IgD-negative memory B cell (primary cell): ENCODE measurements around the gene ELOVL6. TPM values are rescaled to one million over a fixed set of nuclear protein-coding genes. Genes with fewer than 3 reads are reported as not detected.

Source experiments
- H3K27ac Mint-ChIP-seq, 3 donors: one replicate each; pipeline ENCODE4 v1.8.0; 2020 to 2022; ENCODE audit warnings: mild to moderate bottlenecking in 3 of 3, mixed read lengths in 3 of 3, moderate library complexity in 1 of 3
- H3K27me3 Mint-ChIP-seq: one replicate; pipeline ENCODE4 v1.8.0; 2021; ENCODE audit warnings: mixed read lengths
- H3K36me3 Mint-ChIP-seq: one replicate; pipeline ENCODE4 v1.8.0; 2020; ENCODE audit warnings: mild to moderate bottlenecking, mixed read lengths
- H3K4me1 Mint-ChIP-seq, 3 donors: one replicate each; pipeline ENCODE4 v1.8.0; 2020 to 2022; ENCODE audit warnings: mixed read lengths in 3 of 3, mild to moderate bottlenecking in 1 of 3
- H3K4me3 Mint-ChIP-seq, 4 donors: one replicate each; pipeline ENCODE4 v1.8.0; 2020 to 2022; ENCODE audit warnings: mild to moderate bottlenecking in 4 of 4, mixed read lengths in 4 of 4, moderate library complexity in 3 of 4
- H3K9me3 Mint-ChIP-seq, 3 donors: one replicate each; pipeline ENCODE4 v1.8.0; 2020 to 2021; ENCODE audit warnings: mixed read lengths in 3 of 3, mild to moderate bottlenecking in 1 of 3
- polyA plus RNA-seq: library from polyadenylated mRNA; unstranded; fragments of 300-500 nt; fragmentation: Illumina TruSeq; gene quantifications from one replicate; pipeline ENCODE4 v1.2.3, GENCODE V29; 2021

Gene ELOVL6
- polyA plus RNA-seq, 1 donor from 2014 or later = 0.08 TPM

DNA sequence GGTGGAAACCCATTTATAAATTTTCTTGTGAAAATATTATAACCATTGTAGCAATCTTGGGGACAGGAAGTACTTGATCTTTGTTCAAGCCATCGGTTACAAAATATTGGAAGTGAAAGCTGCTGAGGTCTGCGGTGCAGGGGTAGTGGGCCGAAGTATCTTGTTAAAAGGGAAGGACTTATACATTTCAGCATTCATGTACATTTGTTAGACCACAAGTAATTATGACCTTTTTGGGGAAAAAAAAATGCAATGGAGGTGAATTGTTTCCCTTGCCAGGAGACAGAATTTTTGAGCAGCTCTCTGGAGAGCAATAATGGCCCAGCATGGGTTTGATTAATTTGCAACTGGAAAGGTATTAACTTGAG, 164.4 kb downstream of the ELOVL6 start:
- H3K36me3 Mint-ChIP-seq = peaks cover 2% of the 10 kb centered on the region
- H3K27me3 Mint-ChIP-seq = peaks cover 46% of the 10 kb centered on the region
- peaks cover 4 to 8% (median 7%) of the 10 kb centered on the region in 3 donors for H3K4me1 Mint-ChIP-seq
- no peak overlapping the region for H3K4me3 Mint-ChIP-seq
- H3K27ac Mint-ChIP-seq = no peak overlapping the region
- H3K9me3 Mint-ChIP-seq = no peaks in the 10 kb centered on the region

DNA sequence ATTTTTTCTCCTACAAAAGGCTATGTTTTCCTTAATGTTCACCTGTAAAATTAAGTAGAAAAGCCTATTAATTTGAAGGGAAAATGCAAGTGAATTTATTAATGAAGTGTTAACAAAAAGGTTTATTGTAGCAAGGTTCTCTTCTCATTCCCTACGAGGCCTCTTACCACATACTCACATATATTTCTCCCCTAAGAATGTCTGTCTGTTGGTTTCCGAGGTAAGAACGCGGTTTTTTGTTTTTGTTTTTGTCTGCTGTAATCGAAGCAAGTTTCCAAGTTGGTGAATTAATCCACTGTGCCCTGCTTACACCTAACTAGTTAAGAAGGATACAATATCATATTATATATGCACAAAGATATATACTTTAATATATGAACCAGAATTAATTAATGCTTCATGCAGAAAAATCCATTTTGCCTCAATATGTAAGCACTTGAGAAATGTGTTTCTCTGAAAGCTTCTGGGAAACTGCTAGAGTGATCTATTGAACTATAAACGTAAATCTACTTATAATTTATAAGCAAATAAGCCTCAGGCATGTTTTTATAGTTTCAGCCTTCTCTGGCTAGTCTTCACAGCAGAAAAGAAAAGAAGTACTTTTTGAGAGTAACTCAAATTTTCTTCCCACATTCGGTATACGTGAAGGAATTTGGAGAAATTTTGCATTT, 164.9 kb downstream of the ELOVL6 start:
- Mint-ChIP-seq H3K4me3 (no peak overlapping the region), H3K9me3 (no peaks in the 10 kb centered on the region), H3K27me3 (peaks cover 45% of the 10 kb centered on the region), H3K27ac (no peak overlapping the region), H3K36me3 (peaks cover 2% of the 10 kb centered on the region), H3K4me1 (peaks cover 4 to 8% (median 7%) of the 10 kb centered on the region in 3 donors)

DNA sequence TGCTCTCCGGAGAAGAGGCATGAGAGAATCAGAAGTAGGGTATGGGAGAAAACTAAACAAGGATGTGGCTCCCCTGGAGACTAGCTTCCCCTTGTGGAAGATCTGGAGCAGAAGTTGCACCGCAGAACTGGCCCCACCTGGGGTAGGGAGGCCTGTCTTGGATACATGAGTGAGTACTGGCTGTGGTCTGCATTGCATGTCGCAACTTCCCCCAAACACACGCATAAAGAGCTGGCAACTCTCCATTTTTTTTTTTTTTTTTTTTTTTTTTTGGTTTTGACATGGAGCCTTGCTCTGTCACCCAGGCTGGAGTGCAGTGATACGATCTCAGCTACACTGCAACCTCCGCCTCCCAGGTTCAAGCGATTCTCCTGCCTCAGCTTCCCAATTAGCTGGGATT, 165.8 kb downstream of the ELOVL6 start:
- H3K27me3 Mint-ChIP-seq = peaks cover 45% of the 10 kb centered on the region
- H3K4me3 Mint-ChIP-seq = no peak overlapping the region
- peaks cover 2% of the 10 kb centered on the region for H3K36me3 Mint-ChIP-seq
- H3K27ac Mint-ChIP-seq = no peak overlapping the region
- peaks cover 4 to 8% (median 7%) of the 10 kb centered on the region in 3 donors for H3K4me1 Mint-ChIP-seq
- H3K9me3 Mint-ChIP-seq = no peaks in the 10 kb centered on the region

DNA sequence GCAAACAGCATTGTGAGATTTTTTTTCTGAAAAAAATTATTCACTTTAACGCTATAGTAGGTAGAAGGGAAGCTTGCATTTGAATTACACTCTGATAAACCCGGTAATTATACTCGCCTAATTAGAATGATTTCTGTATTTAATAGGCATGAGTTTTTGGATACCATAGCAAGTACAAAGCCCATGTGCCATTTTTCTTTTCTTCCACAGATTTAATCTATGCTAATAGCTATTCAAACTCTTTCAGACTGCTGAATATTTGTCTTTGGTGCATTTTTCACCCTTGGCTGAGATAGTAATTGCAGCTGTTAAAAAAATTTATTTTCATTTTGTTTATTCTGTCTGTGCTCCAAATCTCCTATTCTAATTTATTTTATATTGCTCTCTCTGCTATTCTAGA, 172.7 kb downstream of the ELOVL6 start:
- Mint-ChIP-seq H3K27me3 (peaks cover 11% of the 10 kb centered on the region), H3K4me1 (no peaks in the 10 kb centered on the region), H3K4me3 (no peak overlapping the region), H3K9me3 (peaks cover 0 to 3% (median 0%) of the 10 kb centered on the region in 3 donors), H3K27ac (no peak overlapping the region), H3K36me3 (peaks cover 2% of the 10 kb centered on the region)

DNA sequence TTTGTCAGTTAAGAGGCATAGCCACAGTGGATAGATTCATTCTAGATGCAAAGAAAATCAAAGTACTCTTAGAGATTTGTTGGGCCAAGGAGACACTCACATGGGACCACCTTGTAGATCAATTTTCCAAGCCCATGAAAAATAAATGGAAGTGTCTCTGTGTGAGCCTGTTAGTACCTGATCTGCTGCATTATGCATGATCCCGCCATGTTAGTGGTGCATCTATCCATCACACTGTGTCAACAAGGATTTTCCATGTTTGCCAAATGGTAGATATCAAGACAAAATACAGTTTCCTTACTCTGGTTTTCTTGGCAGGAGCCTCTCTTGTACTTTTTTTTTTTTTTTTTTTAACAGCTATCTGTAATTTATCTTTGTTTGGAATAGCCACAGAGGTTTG, 173.4 kb downstream of the ELOVL6 start:
- no peaks in the 10 kb centered on the region for H3K4me1 Mint-ChIP-seq
- peaks cover 2% of the 10 kb centered on the region for H3K36me3 Mint-ChIP-seq
- peaks cover 0 to 3% (median 0%) of the 10 kb centered on the region in 3 donors for H3K9me3 Mint-ChIP-seq
- H3K27me3 Mint-ChIP-seq = peaks cover 8% of the 10 kb centered on the region
- no peak overlapping the region for H3K4me3 Mint-ChIP-seq
- H3K27ac Mint-ChIP-seq = no peak overlapping the region

DNA sequence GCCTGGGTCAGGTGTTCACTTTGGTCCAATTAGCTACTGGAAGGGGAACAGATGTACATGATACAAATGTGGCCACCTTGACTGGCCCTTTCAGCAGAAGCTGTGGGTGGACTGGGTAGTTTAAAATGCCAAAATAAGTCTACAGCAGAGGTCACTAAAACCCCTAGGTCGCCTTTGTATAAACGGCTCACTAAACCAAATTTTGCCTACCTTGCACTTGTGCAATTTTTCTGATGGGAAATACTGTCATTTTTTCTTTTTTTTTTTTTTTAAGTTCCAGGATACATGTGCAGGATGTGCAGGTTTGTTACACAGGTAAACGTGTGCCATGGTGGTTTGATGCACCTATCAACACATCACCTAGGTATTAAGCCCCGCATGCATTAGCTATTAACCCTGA, 176.0 kb downstream of the ELOVL6 start:
- H3K4me1 Mint-ChIP-seq = peaks cover 0 to 2% (median 0%) of the 10 kb centered on the region in 3 donors
- H3K4me3 Mint-ChIP-seq = no peak overlapping the region
- H3K27ac Mint-ChIP-seq = no peak overlapping the region
- peaks cover 3% of the 10 kb centered on the region for H3K27me3 Mint-ChIP-seq
- peaks cover 0 to 3% (median 0%) of the 10 kb centered on the region in 3 donors for H3K9me3 Mint-ChIP-seq
- no peaks in the 10 kb centered on the region for H3K36me3 Mint-ChIP-seq

DNA sequence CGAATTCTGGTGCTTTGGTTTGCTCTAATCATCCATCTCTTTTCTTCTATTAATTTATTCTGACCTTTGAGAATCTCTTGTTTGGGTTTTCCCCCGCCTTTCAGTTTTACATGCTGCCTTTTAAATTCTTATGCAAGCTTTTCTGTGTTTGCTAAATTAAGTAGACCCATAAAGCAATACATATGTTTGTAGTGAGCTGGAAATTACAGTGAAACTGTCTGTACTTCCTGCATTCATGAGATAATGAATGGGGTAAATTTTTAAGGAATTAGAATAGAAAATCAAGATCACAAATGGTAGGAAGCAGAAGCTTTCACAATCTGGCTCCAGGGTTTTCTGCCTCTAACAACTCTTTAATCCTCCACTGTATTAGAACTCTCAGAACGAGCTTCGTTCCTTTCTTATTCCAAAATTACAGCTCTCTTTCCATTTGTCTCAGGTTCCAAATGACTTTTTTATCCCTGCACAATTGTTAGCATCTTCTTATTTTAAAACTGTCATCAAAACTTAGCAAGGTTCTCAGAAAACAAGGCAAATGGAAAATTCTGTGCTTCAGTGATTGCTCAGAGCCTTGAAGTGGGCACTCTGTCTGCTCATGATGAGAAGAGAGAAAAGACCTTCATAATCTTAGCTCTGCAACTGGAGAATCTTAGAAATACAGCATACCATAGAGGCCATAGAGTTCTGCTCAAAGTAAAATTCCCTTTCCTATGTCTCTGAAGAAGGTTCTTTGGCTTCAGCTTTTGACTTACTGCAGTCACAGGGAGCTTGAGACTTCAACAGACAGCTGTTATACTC, 177.6 kb downstream of the ELOVL6 start:
- Mint-ChIP-seq H3K36me3 (no peaks in the 10 kb centered on the region), H3K27ac (no peak overlapping the region), H3K4me1 (peaks cover 0 to 4% (median 0%) of the 10 kb centered on the region in 3 donors), H3K4me3 (no peak overlapping the region), H3K27me3 (peaks cover 7% of the 10 kb centered on the region), H3K9me3 (peaks cover 2 to 7% (median 6%) of the 10 kb centered on the region in 3 donors)

DNA sequence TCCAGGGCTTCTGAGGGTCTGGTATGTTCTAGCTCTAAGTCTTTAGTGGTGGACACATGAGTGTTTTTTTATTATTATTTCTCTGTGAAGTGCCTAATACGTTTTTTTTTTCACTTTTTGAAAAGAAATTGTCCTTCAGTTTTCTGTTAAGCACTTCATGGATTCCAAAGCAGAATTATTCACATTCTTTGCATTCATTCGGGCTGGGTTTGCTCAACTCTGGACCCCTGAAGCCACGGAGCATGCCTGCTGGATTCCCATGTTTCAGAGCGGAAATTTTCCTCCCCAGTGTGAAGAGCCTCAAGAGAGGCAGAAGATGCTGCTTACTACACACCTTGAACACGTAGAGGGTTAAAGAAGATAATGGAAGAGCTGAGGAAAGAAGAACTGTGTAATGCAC, 178.3 kb downstream of the ELOVL6 start:
- Mint-ChIP-seq H3K9me3 (peaks cover 2 to 7% (median 6%) of the 10 kb centered on the region in 3 donors), H3K27ac (no peak overlapping the region), H3K36me3 (no peaks in the 10 kb centered on the region), H3K4me3 (no peak overlapping the region), H3K27me3 (peaks cover 7% of the 10 kb centered on the region), H3K4me1 (peaks cover 0 to 4% (median 0%) of the 10 kb centered on the region in 3 donors)

DNA sequence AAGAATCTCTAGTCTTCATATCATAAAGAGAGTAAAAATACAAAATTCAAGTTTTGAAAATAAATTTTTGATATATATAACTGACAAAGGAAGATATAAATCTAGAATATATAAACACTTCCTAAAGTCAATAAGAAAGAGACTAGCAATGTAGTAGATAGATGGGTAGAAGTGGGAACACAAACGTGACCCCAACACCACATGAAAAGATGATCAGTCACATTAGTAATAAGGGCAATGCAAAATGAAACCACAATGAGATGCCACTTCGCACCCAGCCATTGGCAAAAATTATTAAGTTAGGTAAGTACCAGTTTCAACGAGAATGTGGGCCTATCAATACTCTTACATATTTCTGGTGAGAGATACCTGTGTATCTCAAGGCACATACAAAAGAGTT, 179.3 kb downstream of the ELOVL6 start:
- Mint-ChIP-seq H3K4me3 (no peak overlapping the region), H3K27me3 (peaks cover 6% of the 10 kb centered on the region), H3K36me3 (no peaks in the 10 kb centered on the region), H3K27ac (no peak overlapping the region), H3K4me1 (peaks cover 0 to 4% (median 0%) of the 10 kb centered on the region in 3 donors), H3K9me3 (peaks cover 2 to 7% (median 6%) of the 10 kb centered on the region in 3 donors)

DNA sequence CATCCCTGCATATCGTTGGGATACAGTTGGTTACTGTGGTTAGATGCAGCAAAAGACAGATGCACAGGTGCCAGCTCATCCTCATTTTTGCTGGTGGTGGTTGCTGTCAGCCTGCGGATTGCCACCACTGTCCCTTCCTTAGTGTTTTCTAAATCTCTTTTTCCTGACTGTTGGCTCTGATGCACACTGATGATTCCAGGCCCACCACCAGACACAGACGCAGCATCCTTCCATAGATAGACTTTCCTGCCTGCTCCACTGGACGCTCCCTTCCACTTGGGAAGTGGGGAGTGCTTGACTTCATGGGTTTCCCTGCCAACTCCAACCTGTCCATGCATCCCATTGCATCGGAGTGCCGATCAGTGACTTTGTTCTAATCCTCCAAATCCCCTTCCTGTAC, 184.2 kb downstream of the ELOVL6 start:
- Mint-ChIP-seq H3K4me1 (peaks cover 0 to 4% (median 0%) of the 10 kb centered on the region in 3 donors), H3K9me3 (peaks cover 2 to 7% (median 3%) of the 10 kb centered on the region in 3 donors), H3K27me3 (peaks cover 8% of the 10 kb centered on the region), H3K36me3 (no peaks in the 10 kb centered on the region), H3K27ac (no peak overlapping the region), H3K4me3 (no peak overlapping the region)

DNA sequence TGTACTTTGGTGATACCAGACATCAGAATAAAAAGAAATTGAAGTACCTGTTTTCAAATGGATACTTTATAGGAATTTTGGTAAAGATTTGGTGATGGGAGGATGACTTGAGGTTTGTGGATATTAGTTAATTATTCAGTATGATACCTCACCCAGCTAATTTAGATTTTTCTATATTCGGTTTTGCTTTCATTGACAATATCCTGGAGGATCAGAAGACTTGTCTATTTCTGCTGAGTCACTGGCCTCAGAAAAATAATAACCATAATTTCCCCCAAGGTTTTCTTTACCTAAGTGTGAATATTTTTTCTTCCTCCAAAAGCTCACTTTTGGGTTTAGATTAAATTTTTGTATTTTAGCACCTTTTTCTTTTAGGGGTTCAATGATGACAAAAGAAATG, 185.5 kb downstream of the ELOVL6 start:
- H3K27me3 Mint-ChIP-seq = peaks cover 8% of the 10 kb centered on the region
- H3K27ac Mint-ChIP-seq = no peak overlapping the region
- H3K9me3 Mint-ChIP-seq = peaks cover 2 to 7% (median 3%) of the 10 kb centered on the region in 3 donors
- H3K36me3 Mint-ChIP-seq = no peaks in the 10 kb centered on the region
- H3K4me1 Mint-ChIP-seq = peaks cover 0 to 3% (median 0%) of the 10 kb centered on the region in 3 donors
- no peak overlapping the region for H3K4me3 Mint-ChIP-seq

DNA sequence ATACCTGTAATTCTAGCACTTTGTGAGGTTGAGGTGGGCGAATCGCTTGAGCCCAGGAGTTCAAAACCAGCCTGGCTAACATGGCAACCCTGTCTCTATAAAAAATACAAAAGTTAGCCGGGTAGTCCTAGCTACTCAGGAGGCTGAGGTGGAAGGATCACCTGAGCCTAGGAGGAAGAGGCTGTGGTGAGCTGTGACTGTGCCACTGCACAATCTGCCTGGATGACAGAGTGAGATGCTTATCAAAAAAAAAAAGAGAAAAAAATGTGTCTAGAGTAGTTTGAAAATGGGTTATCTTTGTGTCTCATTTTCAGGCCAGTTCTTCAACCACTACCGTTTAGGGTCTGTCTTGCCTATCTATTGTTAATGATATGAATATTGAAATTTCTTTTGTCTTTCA, 187.6 kb downstream of the ELOVL6 start:
- Mint-ChIP-seq H3K36me3 (no peaks in the 10 kb centered on the region), H3K27ac (no peak overlapping the region), H3K9me3 (no peaks in the 10 kb centered on the region), H3K27me3 (peaks cover 2% of the 10 kb centered on the region), H3K4me1 (no peaks in the 10 kb centered on the region), H3K4me3 (peak overlapping the region in 1 of 4 donors; percentile 8)

DNA sequence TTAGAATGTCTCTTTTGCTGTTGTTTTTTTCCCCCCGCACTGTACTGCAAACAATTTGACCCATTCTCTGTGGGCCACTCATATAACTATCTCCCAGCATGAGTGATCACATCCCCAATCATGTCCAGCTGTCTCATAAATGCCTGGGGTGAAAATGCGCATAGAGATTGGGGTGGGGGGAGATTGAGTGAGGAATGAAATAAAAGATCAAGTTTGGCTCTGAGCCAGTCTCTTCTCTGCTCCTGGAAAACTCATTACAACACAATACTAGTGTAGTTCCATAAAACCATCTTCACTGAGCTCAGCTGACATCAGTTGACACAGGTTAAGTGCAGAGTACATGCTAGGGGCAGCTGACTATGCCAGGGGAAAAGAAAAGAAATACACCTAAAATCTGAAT, 188.9 kb downstream of the ELOVL6 start:
- Mint-ChIP-seq H3K4me3 (no peak overlapping the region), H3K27ac (no peak overlapping the region), H3K4me1 (no peaks in the 10 kb centered on the region), H3K27me3 (peaks cover 2% of the 10 kb centered on the region), H3K36me3 (no peaks in the 10 kb centered on the region), H3K9me3 (no peaks in the 10 kb centered on the region)

DNA sequence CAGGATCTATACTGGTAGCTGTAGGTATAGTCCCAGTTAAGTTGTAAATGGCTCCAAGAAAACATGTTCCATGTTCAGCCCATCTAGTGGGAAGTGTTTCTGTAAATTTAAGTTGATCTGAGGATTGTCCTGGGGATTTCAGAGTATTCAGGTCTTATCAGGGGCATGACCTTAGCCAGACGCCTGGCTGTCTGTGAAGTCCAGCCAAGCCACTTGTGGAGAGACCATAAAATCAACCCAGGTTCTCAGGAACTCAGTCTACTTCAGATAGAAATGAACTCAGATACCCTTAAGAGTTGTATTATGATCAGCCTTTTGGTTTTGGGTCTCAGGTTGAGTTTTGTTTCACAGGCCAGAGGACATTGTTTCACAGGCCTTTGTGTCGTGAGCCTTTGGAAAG, 189.9 kb downstream of the ELOVL6 start:
- H3K9me3 Mint-ChIP-seq = no peaks in the 10 kb centered on the region
- H3K27ac Mint-ChIP-seq = no peak overlapping the region
- no peak overlapping the region for H3K4me3 Mint-ChIP-seq
- H3K27me3 Mint-ChIP-seq = peaks cover 4% of the 10 kb centered on the region
- H3K4me1 Mint-ChIP-seq = no peaks in the 10 kb centered on the region
- H3K36me3 Mint-ChIP-seq = no peaks in the 10 kb centered on the region

DNA sequence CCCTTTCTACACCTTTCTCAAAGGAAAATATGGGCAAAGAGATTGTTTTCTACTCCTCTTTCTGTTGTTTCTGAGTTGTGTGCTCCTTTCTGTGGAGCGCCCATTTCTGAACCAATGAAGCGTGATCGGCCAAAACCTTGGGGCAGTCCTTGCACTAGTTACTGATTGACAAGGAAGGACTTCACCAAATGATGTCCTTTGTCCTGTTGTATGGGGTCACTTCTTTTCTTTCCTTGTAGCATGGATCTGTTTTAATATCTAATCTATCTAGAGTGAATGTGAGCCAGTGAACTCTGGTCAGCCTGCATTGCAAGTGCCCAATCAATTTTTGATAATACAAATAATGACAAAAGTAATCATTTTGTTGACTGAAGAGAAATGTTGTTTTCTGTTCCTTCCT, 191.2 kb downstream of the ELOVL6 start:
- peaks cover 2% of the 10 kb centered on the region for H3K27me3 Mint-ChIP-seq
- no peaks in the 10 kb centered on the region for H3K9me3 Mint-ChIP-seq
- H3K4me3 Mint-ChIP-seq = no peak overlapping the region
- H3K4me1 Mint-ChIP-seq = no peaks in the 10 kb centered on the region
- no peaks in the 10 kb centered on the region for H3K36me3 Mint-ChIP-seq
- H3K27ac Mint-ChIP-seq = no peak overlapping the region
